GM13976 (cell line): ENCODE data around the gene ATAD3B.
"Not testable (repeated sequence)": the region's sequence is repeated elsewhere in the genome, so short reads cannot be mapped to it uniquely, and the experiment has no call there.

ENCODE experiments used
- DNase-seq: peaks from one replicate; pipeline ENCODE4 v3.0.0; 2012; ENCODE audit warnings: low spot score
- CTCF ChIP-seq: IDR thresholded peaks from 2 replicates; pipeline ENCODE4 v1.5.1; 2012; ENCODE audit warnings: borderline replicate concordance, mild to moderate bottlenecking; ENCODE audit not compliant: insufficient read depth; ENCODE audit errors: extremely low read depth, missing control alignments, control extremely low read depth
- in situ Hi-C: fragments of 300-500 bp; cut with MboI; formaldehyde crosslinking; loops from one replicate; pipeline ENCODE4 v1.12.0; 2022; ENCODE audit warnings: low sequenced_read_pairs, mixed read lengths, inconsistent platforms; ENCODE audit not compliant: unreplicated experiment

The ATAD3B gene

GRCh38 chr1:1463312-1463711 lies 8.3 kb upstream of the ATAD3B start:
- no peak for TF ChIP-seq CTCF
- in situ Hi-C loops = no loop called here
- DNase-seq = no peak

GRCh38 chr1:1468196-1468985 lies 3.2 kb upstream of the ATAD3B start:
- in situ Hi-C loops, DNase-seq: not testable (repeated sequence)

- in situ Hi-C loops = no loop called here
- TF ChIP-seq CTCF = no peak
- no peak for DNase-seq
Observed at GRCh38 chr1:1470626-1471388, 758 bp upstream of the ATAD3B start.

GRCh38 chr1:1472053-1472876 lies 700 bp downstream of the ATAD3B start:
- in situ Hi-C loops, DNase-seq: not testable (repeated sequence)

GRCh38 chr1:1476011-1476410 lies 4.4 kb downstream of the ATAD3B start:
- in situ Hi-C loops, DNase-seq: not testable (repeated sequence)

- in situ Hi-C loops = no loop called here
- TF ChIP-seq CTCF = no peak
- DNase-seq = no peak
Observed at GRCh38 chr1:1477206-1477605, 5.6 kb downstream of the ATAD3B start.

GRCh38 chr1:1479547-1480487 lies 8.3 kb downstream of the ATAD3B start:
- no peak for TF ChIP-seq CTCF

GRCh38 chr1:1480488-1480867 lies 8.9 kb downstream of the ATAD3B start:
- DNase-seq, in situ Hi-C loops: not testable (repeated sequence)

More at GRCh38 chr1:1479547-1480487, 8.3 kb downstream of the ATAD3B start:
- peak; percentile 27 for DNase-seq
- in situ Hi-C loops = no loop called here

- in situ Hi-C loops, DNase-seq: not testable (repeated sequence)
Observed at GRCh38 chr1:1481811-1482210, 10.2 kb downstream of the ATAD3B start.
